Mucosa of rectum (tissue), 2 donors: ENCODE results near the gene HMGB4.

Experiments used
- H3K27ac ChIP-seq, 2 donors: one replicate each; pipeline ENCODE4 v1.7.0; 2013; ENCODE audit warnings: inconsistent platforms in 2 of 2, low read depth in 2 of 2, low read length in 2 of 2
- H3K27me3 ChIP-seq, 2 donors: one replicate each; pipeline ENCODE4 v1.7.0; 2013; ENCODE audit warnings: low read length in 2 of 2; ENCODE audit not compliant: control insufficient read depth in 2 of 2, insufficient read depth in 2 of 2
- H3K36me3 ChIP-seq, 2 donors: one replicate each; pipeline ENCODE4 v1.7.0; 2013; ENCODE audit warnings: low read length in 2 of 2; ENCODE audit not compliant: control insufficient read depth in 2 of 2, insufficient read depth in 2 of 2
- H3K4me1 ChIP-seq, 2 donors: one replicate each; pipeline ENCODE4 v1.7.0; 2013; ENCODE audit warnings: low read length in 2 of 2, mild to moderate bottlenecking in 1 of 2; ENCODE audit not compliant: control insufficient read depth in 2 of 2, insufficient read depth in 2 of 2
- H3K4me3 ChIP-seq, 2 donors: one replicate each; pipeline ENCODE4 v1.7.0; 2013; ENCODE audit warnings: low read length in 2 of 2
- H3K9ac ChIP-seq, 2 donors: one replicate each; pipeline ENCODE4 v1.7.0; 2013; ENCODE audit warnings: low read length in 2 of 2, low read depth in 1 of 2, mild to moderate bottlenecking in 1 of 2
- H3K9me3 ChIP-seq, 2 donors: one replicate each; pipeline ENCODE4 v1.7.0; 2013; ENCODE audit warnings: low read length in 2 of 2; ENCODE audit not compliant: control insufficient read depth in 2 of 2
- donor health status: healthy.
- donor health status: Normal muscosa, but diverticular disease.

Gene HMGB4

GRCh38 chr1:33864460-33865389 lies 846 bp downstream of the HMGB4 start:
- Histone ChIP-seq H3K9ac (no peak overlapping the region), H3K27me3 (no peaks in the 10 kb centered on the region), H3K36me3 (no peaks in the 10 kb centered on the region), H3K4me1 (no peaks in the 10 kb centered on the region), H3K27ac (no peak overlapping the region), H3K4me3 (no peak overlapping the region), H3K9me3 (no peaks in the 10 kb centered on the region)

GRCh38 chr1:33866281-33866680 lies 2.4 kb downstream of the HMGB4 start:
- H3K9me3 ChIP-seq: no peaks in the 10 kb centered on the region

GRCh38 chr1:33867684-33868083 lies 3.8 kb downstream of the HMGB4 start:
- no peak overlapping the region for H3K27ac ChIP-seq
- no peaks in the 10 kb centered on the region for H3K27me3 ChIP-seq
- H3K9ac ChIP-seq: no peak overlapping the region
- no peaks in the 10 kb centered on the region for H3K9me3 ChIP-seq
- H3K4me3 ChIP-seq: no peak overlapping the region
- H3K4me1 ChIP-seq: no peaks in the 10 kb centered on the region
- no peaks in the 10 kb centered on the region for H3K36me3 ChIP-seq

More at GRCh38 chr1:33866281-33866680, 2.4 kb downstream of the HMGB4 start:
- Histone ChIP-seq H3K4me1 (no peaks in the 10 kb centered on the region), H3K4me3 (no peak overlapping the region), H3K9ac (no peak overlapping the region), H3K36me3 (no peaks in the 10 kb centered on the region), H3K27me3 (no peaks in the 10 kb centered on the region), H3K27ac (no peak overlapping the region)

- no peak overlapping the region for H3K9ac ChIP-seq
- no peak overlapping the region for H3K27ac ChIP-seq
These were observed 8.4 kb downstream of the HMGB4 start for GRCh38 chr1:33872275-33872674.

GRCh38 chr1:33872683-33873082 lies 8.8 kb downstream of the HMGB4 start:
- Histone ChIP-seq H3K4me1 (no peaks in the 10 kb centered on the region), H3K27ac (no peak overlapping the region)

More at GRCh38 chr1:33872275-33872674, 8.4 kb downstream of the HMGB4 start:
- no peaks in the 10 kb centered on the region for H3K27me3 ChIP-seq
- no peaks in the 10 kb centered on the region for H3K36me3 ChIP-seq
- no peaks in the 10 kb centered on the region for H3K9me3 ChIP-seq
- no peak overlapping the region for H3K4me3 ChIP-seq
- H3K4me1 ChIP-seq: no peaks in the 10 kb centered on the region

GRCh38 chr1:33874636-33875035 lies 10.8 kb downstream of the HMGB4 start:
- Histone ChIP-seq H3K27me3 (peaks cover 0 to 3% of the 10 kb centered on the region in 2 donors), H3K27ac (no peak overlapping the region), H3K4me1 (no peaks in the 10 kb centered on the region), H3K4me3 (no peak overlapping the region), H3K9me3 (no peaks in the 10 kb centered on the region), H3K36me3 (no peaks in the 10 kb centered on the region), H3K9ac (no peak overlapping the region)

More at GRCh38 chr1:33872683-33873082, 8.8 kb downstream of the HMGB4 start:
- Histone ChIP-seq H3K9ac (no peak overlapping the region), H3K9me3 (no peaks in the 10 kb centered on the region), H3K36me3 (no peaks in the 10 kb centered on the region), H3K4me3 (no peak overlapping the region), H3K27me3 (no peaks in the 10 kb centered on the region)

- no peaks in the 10 kb centered on the region for H3K9me3 ChIP-seq
- H3K36me3 ChIP-seq: no peaks in the 10 kb centered on the region
- no peak overlapping the region for H3K27ac ChIP-seq
- H3K4me1 ChIP-seq: no peaks in the 10 kb centered on the region
- H3K27me3 ChIP-seq: peaks cover 0 to 3% of the 10 kb centered on the region in 2 donors
- no peak overlapping the region for H3K9ac ChIP-seq
- no peak overlapping the region for H3K4me3 ChIP-seq
These were observed 12.0 kb downstream of the HMGB4 start for GRCh38 chr1:33875862-33876261.

- no peaks in the 10 kb centered on the region for H3K36me3 ChIP-seq
- no peak overlapping the region for H3K9ac ChIP-seq
- H3K4me1 ChIP-seq: no peaks in the 10 kb centered on the region
- H3K9me3 ChIP-seq: no peaks in the 10 kb centered on the region
- peaks cover 0 to 3% of the 10 kb centered on the region in 2 donors for H3K27me3 ChIP-seq
- no peak overlapping the region for H3K27ac ChIP-seq
- no peak overlapping the region for H3K4me3 ChIP-seq
These were observed 13.2 kb downstream of the HMGB4 start for GRCh38 chr1:33876970-33877650.

GRCh38 chr1:33878392-33878791 lies 14.5 kb downstream of the HMGB4 start:
- Histone ChIP-seq H3K27ac (no peak overlapping the region), H3K9me3 (no peaks in the 10 kb centered on the region), H3K4me3 (no peak overlapping the region), H3K27me3 (peaks cover 0 to 3% of the 10 kb centered on the region in 2 donors), H3K9ac (no peak overlapping the region), H3K4me1 (no peaks in the 10 kb centered on the region), H3K36me3 (no peaks in the 10 kb centered on the region)

- Histone ChIP-seq H3K27ac (no peak overlapping the region), H3K36me3 (no peaks in the 10 kb centered on the region), H3K9me3 (no peaks in the 10 kb centered on the region), H3K4me3 (no peak overlapping the region), H3K9ac (no peak overlapping the region), H3K4me1 (no peaks in the 10 kb centered on the region), H3K27me3 (peaks cover 0 to 3% of the 10 kb centered on the region in 2 donors)
These were observed 16.4 kb downstream of the HMGB4 start for GRCh38 chr1:33880305-33880704.
